ENCODE measurements around the gene ANAPC2.

DNA sequence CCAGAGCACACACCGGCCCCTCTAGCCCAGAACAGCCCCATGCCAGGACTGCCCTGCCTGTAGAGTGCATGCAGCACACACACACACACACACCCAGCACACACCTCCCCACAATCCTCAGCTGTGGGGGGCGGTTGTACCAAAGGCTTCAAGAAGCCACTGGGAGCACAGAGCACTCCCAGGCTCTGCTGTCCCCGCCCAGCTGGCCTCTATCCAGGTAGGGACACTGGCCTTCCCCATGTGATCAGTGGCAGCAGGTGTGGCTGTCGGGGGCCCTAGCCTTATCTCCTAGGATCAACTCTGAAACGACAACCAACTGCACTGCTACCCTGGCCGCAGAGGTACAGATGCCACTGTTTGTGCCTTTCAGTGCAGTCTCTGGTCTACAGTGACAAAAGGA, 2.0 kb downstream of the ANAPC2 start:
- TF ChIP-seq POLR2A (IDR thresholded peaks at IDR 0.05) = no peak
- no peak for TF ChIP-seq CTCF (IDR thresholded peaks at IDR 0.05 in 4 of 5, conservative IDR thresholded peaks at IDR 0.05 in 1 of 5)

Measured in gastrocnemius medialis (tissue), 4 donors.